ENCODE measurements around the gene PROM2. TPM values are rescaled to one million over a fixed set of nuclear protein-coding genes. Genes with fewer than 3 reads are reported as not detected.
A peak's percentile ranks its signal among the peaks of the same experiment; 100 is the strongest.

Gene PROM2
- total RNA-seq, 1 donor from 2014 or later: 10.8 TPM

DNA sequence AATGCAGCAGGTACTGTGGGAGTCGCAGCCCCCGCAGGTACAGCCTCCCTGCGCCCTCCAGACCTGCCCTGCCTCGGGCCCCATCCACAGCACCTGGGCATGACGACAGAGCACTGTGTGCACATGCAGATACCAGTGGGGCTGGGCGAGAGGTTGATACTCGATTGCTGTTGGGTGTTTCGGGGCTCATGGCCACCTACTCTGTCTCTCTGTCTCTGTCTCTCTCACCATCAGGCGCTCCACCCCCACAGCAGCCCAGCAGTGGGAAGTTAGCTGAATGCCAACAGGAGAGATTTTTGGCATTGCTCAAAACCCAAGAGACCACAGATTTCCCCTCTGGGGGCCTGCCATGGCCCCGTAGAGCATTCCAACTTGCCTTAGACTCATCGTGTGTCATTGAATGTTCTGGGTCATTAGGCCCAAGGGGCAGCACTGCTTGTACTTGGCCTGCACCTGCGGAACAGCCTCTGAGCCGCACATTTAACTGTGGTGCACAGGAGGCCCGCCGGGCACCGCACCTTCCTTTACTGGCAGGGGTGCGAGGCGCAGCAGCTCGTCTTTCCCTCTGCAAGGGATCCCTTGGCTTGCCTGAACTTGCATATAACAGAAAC lies 41.7 kb downstream of the PROM2 start:
- Histone ChIP-seq H3K27me3 (ENCODE audit: control insufficient read depth, insufficient read depth, low read length) (peaks cover 1% of the 10 kb centered on the region), H3K4me3 (ENCODE audit: low read depth, low read length) (no peak overlapping the region), H3K36me3 (ENCODE audit: control insufficient read depth, insufficient read depth, low read length) (no peaks in the 10 kb centered on the region)
- FAIRE-seq (no peak), DNase-seq (ENCODE audit: low read depth) (peak; percentile 71)
- TF ChIP-seq, protein P1, sequence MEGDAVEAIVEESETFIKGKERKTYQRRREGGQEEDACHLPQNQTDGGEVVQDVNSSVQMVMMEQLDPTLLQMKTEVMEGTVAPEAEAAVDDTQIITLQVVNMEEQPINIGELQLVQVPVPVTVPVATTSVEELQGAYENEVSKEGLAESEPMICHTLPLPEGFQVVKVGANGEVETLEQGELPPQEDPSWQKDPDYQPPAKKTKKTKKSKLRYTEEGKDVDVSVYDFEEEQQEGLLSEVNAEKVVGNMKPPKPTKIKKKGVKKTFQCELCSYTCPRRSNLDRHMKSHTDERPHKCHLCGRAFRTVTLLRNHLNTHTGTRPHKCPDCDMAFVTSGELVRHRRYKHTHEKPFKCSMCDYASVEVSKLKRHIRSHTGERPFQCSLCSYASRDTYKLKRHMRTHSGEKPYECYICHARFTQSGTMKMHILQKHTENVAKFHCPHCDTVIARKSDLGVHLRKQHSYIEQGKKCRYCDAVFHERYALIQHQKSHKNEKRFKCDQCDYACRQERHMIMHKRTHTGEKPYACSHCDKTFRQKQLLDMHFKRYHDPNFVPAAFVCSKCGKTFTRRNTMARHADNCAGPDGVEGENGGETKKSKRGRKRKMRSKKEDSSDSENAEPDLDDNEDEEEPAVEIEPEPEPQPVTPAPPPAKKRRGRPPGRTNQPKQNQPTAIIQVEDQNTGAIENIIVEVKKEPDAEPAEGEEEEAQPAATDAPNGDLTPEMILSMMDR (IDR thresholded peaks at IDR 0.05; ENCODE audit: insufficient read depth, low read length, severe bottlenecking): no peak

DNA sequence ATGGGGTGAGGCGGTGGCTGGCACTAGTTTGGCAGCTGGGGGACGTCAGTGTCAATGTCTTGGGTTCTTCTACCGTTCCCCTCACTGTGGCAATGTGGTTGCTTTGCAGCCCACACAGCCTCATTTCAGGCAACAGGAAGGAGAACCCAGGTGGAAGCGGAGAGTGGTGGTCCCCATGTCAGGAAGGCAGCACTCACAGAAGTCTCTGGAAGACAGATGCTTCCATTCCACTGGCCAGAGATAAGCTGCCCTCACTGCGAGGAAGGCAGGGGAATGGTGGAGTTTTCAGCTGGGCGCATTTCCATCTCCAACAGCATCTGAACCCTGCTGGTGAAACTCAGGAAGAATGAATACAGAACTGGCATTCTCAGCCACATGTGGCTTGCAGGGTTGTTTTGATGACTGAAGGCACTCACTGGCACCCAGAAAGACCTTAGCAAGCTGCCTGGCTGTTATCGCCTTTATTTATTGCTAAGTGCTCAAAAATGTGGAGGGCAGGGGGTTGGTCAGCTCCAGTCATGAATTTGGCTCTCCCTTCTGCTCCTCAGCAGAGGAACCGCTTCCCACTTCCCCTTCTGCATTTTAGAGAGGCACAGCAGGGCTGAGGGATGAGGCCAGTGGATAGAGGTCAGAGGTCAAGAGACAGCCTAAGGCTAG lies 42.3 kb downstream of the PROM2 start:
- H3K4me3 ChIP-seq (ENCODE audit: low read depth, low read length): no peak overlapping the region
- TF ChIP-seq, protein P1 (IDR thresholded peaks at IDR 0.05; ENCODE audit: insufficient read depth, low read length, severe bottlenecking): no peak
- no peaks in the 10 kb centered on the region for H3K36me3 ChIP-seq (ENCODE audit: control insufficient read depth, insufficient read depth, low read length)
- DNase-seq (ENCODE audit: low read depth): no peak
- peaks cover 1% of the 10 kb centered on the region for H3K27me3 ChIP-seq (ENCODE audit: control insufficient read depth, insufficient read depth, low read length)
- no peak for FAIRE-seq

DNA sequence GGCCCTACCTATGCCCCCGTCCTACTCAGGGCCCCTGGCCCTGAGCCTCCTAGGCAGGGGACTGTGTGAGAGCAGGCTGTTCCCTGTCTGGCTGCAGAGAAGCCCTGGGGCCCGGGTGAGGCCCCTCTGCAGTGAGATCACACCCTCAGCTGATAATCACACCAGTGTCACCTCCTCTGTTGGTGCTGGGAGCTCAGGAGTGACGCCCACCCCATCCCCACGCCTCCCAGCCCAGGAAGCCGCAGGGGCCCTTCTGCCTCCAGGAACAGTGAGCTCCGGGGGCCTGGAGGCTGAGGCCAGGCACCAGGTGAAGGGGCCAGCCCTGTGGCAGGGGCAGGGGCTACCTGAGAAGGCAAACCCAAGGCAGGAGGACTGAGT lies 42.9 kb downstream of the PROM2 start:
- FAIRE-seq (no peak), DNase-seq (ENCODE audit: low read depth) (no peak)
- Histone ChIP-seq H3K36me3 (ENCODE audit: control insufficient read depth, insufficient read depth, low read length) (no peaks in the 10 kb centered on the region), H3K27me3 (ENCODE audit: control insufficient read depth, insufficient read depth, low read length) (peaks cover 1% of the 10 kb centered on the region), H3K4me3 (ENCODE audit: low read depth, low read length) (no peak overlapping the region)
- TF ChIP-seq, protein P1 (IDR thresholded peaks at IDR 0.05; ENCODE audit: insufficient read depth, low read length, severe bottlenecking): no peak

DNA sequence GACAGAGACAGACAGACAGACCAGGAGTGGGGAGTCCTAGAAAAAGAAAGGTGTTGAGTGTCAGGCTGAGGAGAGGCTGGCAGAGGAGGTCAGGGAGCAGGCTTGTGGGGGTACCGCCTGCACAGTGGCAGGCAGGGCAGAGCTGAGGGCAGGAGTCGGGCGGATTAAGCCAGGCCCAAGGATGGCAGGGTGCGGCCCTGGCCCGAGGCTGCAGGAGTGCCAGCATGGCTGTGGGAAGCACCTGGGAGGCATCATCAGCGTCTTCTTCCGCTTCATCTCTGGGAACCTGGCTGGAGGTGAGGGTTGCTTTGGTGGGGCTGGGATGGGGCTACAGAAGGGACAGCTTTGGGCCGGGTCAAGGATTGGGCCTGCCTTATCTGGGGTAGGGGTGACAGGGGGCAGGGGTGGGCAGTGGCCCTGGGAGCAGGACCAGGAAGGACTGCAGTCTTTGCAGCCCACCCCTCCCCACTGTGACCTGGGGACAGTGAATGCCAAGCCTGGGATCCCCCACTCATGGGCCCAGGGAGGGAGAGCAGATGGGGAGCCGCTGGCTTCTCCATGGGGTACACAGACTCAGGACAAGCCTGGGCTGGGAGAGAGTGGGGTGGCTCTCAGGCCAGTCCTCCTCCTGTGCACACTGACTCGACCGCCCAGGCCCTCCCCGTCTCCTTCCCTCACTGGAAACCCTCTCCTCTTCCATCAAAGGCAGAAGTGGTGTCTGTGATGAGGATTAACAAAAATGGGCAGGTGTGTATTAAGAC lies 43.6 kb downstream of the PROM2 start:
- FAIRE-seq (no peak), DNase-seq (ENCODE audit: low read depth) (no peak)
- TF ChIP-seq, protein P1 (IDR thresholded peaks at IDR 0.05; ENCODE audit: insufficient read depth, low read length, severe bottlenecking): no peak
- Histone ChIP-seq H3K27me3 (ENCODE audit: control insufficient read depth, insufficient read depth, low read length) (peaks cover 1% of the 10 kb centered on the region), H3K36me3 (ENCODE audit: control insufficient read depth, insufficient read depth, low read length) (no peaks in the 10 kb centered on the region), H3K4me3 (ENCODE audit: low read depth, low read length) (no peak overlapping the region)

DNA sequence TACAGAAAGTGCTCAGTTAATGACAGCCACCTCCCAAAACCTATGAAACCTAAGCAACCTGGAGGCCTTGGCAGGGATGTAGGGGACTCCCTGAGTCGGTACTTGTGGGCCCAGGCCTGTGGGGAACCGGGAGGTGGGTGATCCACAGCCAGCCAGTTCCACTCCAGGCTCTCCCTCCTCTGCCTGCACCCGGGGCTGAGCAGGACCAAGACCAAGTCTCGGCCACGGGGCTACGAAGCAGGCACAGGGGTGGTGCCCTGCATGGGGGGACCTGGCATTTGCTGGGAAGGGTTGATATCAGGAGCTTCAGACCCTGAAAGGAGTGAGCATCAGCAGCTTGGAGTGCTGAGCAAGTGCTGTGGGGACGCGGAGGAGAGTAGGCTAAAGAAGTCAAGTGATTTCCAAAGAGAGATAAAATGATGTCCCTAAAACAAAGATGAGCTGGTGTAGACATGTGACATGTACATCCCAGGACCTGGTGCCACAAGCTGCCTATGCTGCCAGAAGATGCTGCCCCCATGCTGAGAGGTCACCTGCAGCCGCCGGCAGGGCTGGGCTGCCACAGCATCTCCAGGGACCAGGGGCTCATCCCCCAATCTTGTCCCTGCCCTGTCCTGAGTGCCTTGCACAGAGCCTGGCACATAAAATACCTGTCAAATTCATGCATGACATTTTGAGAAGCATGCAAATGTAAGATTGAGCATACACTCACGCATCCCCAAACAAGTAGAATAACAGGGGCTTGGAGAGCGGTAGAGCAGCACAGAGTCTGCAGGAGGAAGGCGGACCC lies 44.4 kb downstream of the PROM2 start:
- FAIRE-seq (no peak), DNase-seq (ENCODE audit: low read depth) (no peak)
- TF ChIP-seq, protein P1 (IDR thresholded peaks at IDR 0.05; ENCODE audit: insufficient read depth, low read length, severe bottlenecking): no peak
- Histone ChIP-seq H3K27me3 (ENCODE audit: control insufficient read depth, insufficient read depth, low read length) (peaks cover 1% of the 10 kb centered on the region), H3K36me3 (ENCODE audit: control insufficient read depth, insufficient read depth, low read length) (no peaks in the 10 kb centered on the region), H3K4me3 (ENCODE audit: low read depth, low read length) (no peak overlapping the region)

All from bronchial epithelial cell (primary cell).